Umbilical cord (tissue), 2 donors: ENCODE measurements around the gene HNRNPH3. TPM values are rescaled to one million over a fixed set of nuclear protein-coding genes. Genes with fewer than 3 reads are reported as not detected.

Experiments
- DNase-seq: peaks from one replicate; pipeline ENCODE4 v3.0.0-alpha.2; 2015; ENCODE audit warnings: low spot score
- total RNA-seq: library from RNA; depleted of rRNA; stranded (reverse); fragments of >200 nt; gene quantifications from one replicate; pipeline ENCODE4 v1.2.3, GENCODE V29; 2014; ENCODE audit warnings: low replicate concordance; ENCODE audit not compliant: insufficient read depth

HNRNPH3 gene
- total RNA-seq, 1 donor from 2014 or later = 19.0 TPM

GRCh38 chr10:68385740-68386139 lies 53.9 kb downstream of the HNRNPH3 start:
- DNase-seq = no peak

Other genes starting within 250 kb of the HNRNPH3 start
- gene MYPN, start 222.6 kb upstream of the HNRNPH3 start, total RNA-seq = 1.4 TPM
- gene ATOH7, start 100.0 kb upstream of the HNRNPH3 start, total RNA-seq = not detected
- 8.9 TPM for gene PBLD, start 864 bp downstream of the HNRNPH3 start, total RNA-seq
- gene RUFY2, start 75.2 kb downstream of the HNRNPH3 start, total RNA-seq = 56.6 TPM
- 9.4 TPM for gene DNA2, start 139.9 kb downstream of the HNRNPH3 start, total RNA-seq
- gene SLC25A16, start 195.5 kb downstream of the HNRNPH3 start, total RNA-seq = 50.6 TPM
- gene TET1, start 228.3 kb downstream of the HNRNPH3 start, total RNA-seq = 19.3 TPM